ENCODE results near the gene AGBL1.

AGBL1 gene

DNA sequence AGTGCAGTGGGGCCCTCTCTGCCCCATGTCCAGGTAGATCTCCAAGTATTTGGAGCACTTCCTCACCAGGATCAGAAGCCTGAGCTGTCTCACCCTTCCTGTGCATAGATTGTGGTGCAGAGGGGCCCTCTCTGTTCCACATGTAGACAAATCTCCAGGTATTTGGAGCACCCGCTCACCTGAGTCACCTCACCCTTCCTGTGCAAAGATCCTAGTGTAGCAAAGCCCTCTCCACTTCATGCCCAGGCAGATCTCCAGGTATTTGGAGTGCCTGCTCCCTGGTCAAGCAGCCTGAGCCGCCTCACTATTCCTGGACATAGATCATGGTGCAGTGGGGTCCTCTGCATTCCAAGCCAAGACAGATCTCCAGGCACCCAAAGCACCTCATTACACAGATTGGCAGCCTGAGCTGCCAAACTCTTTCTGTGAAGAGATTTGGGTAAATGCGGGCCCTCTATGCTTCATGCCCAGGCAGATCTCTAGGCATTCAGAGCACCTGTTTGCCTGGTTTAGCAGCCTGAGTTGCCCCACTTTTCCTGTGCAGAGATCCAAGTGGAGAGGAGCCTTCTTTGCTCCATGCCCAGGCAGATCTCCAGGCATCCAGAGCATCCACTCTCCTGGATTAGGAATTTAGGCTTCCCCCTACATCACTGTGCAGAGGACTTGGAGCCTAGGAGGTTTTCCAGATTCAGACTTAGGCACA is 249.8 kb downstream of the AGBL1 start:
- DNase-seq = no peak

DNA sequence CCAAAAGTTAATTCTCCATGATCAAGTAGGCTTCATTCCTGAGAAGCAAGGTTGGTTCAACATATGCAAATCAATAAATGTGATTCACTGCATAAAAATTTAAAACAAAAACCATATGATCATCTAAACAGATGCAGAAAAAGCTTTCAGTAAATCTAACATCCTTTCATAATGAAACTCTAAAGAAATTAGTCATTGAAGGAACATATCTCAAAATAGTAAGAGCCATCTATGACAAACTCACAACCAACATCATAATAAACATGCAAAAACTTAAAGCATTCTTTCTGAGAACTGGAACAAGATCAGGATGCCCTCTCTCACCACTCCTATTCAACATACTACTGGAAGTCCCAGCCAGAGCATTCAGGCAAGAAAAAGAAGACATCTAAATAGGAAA is 254.1 kb downstream of the AGBL1 start:
- no peak for DNase-seq

DNA sequence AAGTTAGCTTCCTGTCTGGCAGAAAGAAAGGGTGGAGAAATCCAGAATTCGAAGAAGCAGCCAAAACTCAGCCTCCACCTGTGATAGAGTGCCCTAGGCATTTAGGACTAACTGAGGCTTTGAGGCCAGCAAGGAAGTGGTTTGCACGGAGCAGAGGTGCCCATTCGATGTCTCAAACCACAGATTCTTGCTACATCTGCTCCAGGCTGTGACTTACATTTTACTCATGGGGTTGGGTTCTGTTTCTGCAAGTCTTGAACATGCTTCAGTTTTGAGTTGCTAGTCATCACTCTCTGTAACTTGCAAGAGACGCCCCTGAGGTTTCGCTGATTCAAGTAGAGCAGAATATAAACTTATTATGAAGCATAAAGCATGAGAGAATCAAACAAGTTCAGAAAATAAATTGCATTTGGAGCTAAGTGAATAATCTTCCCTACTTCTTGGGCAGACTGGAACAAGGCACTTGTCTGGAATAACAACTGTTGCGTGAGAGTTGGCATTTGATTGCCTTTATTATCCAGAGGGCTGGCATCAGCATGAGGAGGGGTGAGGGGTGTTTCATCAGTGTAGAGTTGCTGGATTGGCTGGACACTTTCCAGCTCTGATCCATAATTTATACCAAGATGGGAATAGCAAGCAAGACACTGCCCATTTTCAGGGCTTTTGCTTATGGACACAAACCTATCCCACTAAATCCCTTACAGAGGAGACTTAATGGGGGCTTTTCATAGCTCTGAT is 256.5 kb downstream of the AGBL1 start:
- DNase-seq = no peak

DNA sequence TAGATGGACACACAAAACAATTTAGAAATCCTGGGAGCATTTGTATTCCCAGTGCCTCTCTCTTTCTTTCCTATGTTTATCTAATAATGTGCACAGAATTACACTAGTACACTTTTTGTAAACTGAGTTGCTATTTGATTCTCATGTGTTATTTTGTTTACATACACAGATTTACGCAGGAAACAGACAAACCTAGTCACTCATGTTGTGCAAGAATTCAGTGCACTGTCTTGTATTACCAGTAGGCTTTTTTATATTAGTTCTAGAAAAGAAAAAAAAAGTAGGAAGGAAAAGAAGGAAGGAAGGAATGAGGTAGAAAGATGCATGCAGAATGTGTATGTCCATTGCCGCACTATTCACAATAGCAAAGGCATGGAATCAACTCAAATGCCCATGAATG is 257.4 kb downstream of the AGBL1 start:
- DNase-seq = no peak

DNA sequence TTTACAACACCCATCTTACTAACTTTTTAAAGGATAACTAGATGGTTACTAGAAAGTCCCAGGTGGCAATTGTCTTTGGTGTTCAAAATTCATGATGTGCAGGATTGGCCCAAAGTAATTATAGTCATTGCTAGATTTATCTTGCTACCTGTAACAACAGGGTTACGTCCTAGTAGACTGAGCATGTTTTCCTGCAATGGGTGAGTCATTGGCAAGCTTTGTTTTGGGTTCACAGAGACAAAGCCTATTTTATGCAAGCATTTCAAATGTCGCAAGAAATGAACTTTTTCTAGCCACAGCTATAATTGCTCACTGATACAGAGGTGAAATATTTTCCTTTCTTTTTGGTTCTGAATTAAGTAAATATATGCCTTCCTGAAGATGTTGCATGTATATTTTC is 267.6 kb downstream of the AGBL1 start:
- no peak for DNase-seq

DNA sequence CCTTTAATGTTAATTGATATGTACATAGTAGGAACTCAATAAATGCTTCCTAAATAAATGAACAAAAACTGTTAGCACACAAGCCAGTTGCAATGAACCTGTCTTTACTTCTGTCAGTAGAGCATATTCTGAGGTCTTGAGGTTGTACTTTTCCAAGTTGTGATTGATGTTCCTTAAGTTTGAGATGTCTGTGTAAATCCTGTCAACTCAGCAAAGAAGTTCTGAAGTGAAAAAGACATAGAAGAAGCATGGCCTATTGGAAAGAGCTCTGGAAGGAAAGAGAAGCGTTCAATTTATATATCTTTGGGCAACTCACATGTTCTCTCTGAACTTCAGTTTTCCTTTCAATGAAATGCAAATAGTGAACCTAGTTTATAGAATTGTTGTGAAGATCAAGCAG is 269.9 kb downstream of the AGBL1 start:
- no peak for DNase-seq

DNA sequence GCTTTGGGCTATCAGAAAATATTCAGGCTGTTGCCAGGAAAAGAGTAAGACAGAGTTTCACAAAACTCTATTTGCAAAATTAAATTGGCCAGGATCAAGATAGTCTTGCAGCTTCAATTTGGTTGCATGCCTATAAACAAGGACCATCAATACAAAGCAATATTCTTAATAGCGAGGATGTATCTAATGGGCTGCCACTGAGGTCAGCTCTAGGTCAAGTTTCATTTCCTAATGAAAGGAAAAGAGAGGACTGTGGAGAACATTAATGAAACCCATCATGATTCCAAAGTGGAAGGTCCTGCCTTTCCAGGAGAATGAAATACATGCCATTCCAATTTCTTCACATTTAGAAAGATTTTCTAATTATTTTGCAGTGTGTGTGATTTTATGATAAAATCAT is 273.5 kb downstream of the AGBL1 start:
- no peak for DNase-seq

DNA sequence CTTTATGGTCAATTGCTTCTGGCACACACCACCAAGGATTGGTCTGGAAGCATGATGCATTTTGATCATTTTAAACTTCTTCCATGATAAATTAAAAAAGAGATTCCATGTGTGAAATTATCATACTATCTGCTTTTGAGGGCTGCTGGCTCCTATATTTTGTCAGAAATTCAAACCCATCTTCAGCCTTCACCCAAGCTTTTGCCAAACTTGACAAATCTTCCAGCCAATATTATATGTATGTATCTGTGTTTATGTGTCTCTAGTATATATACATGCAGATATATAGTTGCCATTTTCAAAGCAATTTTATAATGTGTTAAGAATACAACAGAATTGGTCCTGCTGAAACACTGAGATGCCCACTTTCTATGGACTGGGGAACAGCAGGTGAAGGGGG is 275.7 kb downstream of the AGBL1 start:
- DNase-seq = no peak

DNA sequence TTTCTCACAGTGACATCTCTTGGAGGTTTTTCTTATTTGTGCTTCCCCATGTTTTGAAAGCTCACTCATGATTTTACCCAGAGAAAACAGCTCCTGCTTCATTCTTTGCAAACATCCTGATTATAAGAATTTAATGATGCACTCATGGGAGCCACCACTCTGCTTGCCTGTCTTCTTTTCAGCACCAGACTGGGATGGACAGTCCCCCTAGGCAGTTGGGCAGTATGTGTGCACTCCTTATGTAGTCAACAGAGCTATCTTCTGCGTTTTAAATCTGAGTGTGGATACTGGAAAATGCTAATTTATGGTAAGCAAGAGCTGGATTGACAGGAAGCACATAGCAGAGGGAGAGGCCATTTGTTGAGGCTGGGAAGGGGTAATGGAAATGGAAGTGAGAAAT is 276.1 kb downstream of the AGBL1 start:
- DNase-seq = no peak

DNA sequence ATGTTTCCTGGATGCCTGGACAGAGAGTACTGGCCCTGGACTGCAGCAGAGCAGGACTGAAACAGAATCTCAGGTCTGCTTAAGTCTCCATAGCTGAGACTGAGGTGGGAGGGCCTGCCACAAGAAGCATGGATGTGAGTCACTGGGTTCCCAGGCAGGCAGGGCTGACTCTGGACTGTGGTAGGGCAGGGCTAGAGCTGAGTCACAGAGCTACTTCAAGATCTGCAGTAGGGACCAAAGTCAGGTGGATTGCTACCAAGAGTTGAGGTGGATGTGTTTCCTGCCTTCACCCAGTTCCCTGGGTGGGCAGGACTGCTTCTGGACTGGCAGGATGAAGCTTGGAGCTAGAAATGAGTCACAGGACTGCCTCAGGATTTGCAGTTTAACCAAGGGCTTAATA is 282.9 kb downstream of the AGBL1 start:
- no peak for DNase-seq

DNA sequence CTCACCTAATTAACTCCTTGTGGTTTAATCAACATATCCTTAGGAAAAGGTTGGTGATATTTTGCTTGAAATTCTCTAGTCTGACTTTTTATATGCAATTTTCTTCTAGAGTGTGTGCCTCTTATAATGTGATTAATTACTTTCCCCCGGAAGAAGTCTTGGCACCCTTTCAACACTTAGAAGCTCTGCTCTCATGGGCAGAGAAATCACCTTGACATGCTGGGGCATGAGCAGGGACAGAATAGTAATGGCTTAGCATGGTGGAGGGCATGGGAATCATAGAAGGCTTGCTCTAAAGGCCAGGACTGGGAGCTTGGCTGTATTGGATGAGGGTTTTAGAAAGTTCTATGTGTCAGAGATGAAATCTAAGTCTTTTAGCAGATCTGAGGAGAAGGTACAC is 293.5 kb downstream of the AGBL1 start:
- no peak for DNase-seq

DNA sequence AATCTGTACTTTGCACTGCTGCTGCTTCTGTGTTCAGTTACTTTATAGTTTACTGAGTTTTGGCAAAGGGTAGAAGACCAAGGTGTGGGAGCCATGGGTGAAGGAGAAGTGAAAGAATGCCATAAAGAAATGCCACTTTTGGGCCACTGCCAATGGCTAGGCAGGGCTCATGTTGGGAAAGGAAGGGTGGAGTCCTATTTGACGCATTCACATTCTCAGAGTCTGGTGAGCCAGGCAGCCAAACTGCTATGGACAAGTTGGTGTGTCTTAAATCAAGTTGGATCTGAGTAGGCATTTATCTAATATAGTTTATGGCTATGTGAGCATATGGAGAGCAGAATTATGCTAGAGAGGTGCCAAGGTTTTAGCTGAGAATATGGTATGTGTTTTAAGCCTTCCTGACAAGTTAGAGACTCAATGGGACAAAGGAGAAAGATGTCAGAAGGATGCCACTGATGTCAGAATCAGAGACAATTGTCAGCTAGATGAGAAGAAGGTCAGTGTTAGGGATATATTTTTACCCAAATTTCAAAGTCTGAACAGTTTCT is 296.1 kb downstream of the AGBL1 start:
- DNase-seq = no peak

DNA sequence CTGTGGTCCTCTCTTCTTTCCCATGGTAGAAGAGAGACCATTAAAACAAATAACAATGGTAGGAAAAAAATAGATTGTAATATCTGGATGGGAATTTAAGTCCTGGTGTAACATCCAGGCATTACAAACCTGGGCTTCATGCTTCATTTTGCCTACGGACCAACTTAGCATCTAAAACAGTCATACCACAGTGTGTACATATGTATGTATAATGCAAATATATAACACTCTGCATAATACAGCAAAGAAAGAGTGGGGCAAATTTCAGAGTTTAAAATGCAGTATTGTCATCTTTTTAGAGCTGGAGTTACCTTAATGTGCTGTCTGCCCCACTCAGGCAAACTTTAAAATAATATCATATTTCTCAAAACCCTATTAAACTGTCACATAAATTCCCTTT is 298.2 kb downstream of the AGBL1 start:
- DNase-seq = no peak

DNA sequence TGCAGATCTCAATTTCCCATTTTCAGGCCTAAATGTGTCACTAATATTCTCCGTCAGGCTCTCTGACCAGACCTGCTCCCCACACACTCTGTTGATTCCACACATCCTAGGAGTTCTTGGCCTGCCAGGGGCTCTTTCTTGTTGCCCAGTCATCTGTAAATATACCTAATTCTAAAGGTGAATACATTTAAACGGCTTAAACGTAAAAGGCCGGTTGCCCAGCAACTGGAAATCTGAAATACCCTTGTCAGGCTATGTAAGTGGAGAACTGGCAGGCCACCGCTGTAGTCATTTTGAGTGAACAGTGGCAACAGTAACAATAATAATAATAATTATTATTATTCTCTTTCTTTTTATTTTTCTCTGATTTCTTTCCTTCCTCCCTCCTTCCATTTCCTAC is 302.7 kb downstream of the AGBL1 start:
- no peak for DNase-seq

DNA sequence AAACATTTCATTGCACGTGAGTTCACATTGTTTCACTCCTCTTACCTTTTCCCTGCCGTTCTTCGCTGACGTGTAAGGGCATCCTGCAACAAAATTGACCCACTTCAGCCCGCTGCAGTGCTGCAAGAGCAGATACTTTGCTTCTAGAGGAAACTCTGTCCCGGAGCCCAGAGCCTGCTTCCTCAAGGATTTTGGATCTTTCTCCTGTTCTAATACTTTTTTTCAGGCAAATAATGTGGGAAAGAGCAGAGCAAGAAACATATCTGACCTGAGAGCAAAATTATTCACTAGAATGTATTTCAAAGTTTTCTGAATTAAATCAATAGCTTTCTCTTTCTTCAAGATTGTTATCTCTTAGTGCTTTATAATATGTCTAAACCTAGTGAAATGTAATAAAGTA is 303.9 kb downstream of the AGBL1 start:
- DNase-seq = no peak

DNA sequence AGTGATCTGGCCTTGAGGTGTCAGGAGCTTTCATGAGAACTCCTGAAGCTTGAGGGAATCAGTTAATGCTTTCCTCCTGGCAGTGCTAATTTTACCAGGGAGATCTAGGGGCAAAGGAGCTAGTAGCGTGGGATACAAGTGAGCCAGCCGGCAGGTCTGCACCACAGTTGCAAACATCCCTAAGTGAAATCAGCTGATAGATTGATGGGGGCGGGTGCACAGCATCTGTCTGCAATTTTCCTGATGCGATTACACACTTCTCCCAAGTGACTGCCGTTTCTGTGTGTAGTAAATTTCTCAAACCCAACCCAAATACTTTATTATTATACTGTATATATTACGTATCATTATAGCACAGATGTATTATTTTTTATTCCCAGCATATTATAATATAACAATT is 304.5 kb downstream of the AGBL1 start:
- no peak for DNase-seq

DNA sequence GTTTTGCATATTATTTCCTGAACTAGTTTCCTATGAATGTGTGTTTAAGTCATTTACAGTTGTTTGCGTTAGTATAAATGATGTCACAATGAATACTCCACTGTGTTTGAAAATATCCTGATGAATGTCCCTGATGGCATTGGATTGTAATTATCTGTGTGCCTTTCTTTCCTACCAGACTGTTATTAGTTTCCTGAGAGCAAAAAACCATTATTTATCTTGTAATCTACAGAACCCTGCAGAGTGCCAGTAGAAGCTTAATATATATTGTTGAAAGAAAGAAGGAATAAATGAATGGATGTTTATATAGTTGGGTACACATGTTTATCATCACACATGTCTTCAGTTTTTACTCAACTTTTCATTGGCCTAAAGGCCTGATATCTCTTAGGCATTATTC is 312.6 kb downstream of the AGBL1 start:
- no peak for DNase-seq

DNA sequence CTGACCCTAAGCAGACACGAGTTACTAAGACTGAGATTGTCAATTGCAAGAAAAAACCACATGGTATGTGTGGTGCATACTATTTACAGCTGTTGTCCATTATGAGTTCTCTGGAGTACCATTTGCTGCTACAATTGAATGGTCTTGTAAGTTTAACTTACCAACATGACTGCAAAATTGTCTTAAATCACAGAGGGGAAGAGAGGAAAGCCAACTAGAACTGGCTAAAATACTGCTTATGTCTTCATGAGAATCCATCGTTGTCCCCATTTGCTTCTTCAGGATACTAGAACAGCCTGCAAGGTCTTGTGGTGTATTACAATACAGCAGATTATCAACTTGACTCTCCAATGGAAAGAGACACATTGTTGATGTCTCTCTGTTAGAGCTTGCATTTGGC is 313.2 kb downstream of the AGBL1 start:
- DNase-seq = no peak

DNA sequence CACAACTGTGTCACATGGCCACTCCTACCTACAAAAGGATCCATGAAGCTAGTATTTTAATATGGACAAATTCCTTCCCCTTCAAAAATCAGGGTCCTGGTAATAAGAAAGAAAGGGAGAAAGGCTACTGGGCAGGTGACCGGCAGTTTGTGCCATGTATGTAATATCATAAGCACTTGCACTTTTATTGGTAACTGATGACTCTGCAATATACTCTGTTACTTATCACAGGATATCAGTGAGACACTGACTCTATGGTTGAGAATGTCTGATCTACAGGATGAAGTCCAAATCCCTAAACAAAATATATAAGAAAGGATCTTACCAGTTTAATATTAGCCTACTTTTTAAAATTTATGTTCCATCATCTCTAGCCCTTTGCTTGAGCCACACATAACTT is 315.2 kb downstream of the AGBL1 start:
- no peak for DNase-seq

DNA sequence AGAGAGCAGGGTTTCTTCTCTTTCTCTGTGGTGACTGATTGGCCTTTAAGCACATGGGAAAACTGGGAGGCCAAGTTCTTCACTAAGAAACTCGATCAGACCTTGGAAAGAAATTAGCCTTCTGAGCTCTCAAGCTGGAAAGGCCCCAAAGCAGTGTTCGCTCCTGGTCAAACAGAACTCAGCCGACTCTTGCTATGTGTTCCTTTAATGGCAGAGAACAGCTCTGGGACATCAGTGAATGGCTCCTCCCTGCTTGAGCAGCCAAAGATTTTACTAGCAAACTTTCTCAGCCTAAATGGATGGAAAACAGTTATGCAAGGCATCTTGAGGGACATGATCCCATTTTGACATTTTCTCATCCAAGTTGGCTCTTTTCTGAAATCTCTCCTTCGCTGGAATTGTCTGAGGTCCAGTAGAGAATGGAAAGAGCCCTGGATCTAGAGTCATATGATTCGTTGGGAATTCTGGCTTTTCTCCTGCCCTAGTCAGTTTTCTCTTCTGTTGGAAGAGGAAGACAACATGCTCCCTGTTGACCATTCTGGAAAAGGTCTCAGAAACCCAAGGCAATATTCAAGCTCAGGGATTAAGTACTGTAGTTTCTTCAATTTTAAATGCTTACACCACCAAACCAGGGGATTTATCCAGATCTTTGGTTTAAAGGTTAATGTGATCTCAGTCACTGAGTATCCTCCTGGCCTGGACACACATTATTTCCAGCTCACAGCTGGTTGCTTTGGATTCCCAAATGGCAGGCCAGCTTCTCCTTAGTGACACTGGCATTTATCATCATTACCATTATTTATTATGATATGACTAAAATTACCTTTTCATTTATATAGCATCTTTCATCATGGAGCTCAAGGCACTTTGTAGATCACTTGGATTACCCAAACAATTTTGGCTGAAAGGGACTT is 319.6 kb downstream of the AGBL1 start:
- no peak for DNase-seq

DNA sequence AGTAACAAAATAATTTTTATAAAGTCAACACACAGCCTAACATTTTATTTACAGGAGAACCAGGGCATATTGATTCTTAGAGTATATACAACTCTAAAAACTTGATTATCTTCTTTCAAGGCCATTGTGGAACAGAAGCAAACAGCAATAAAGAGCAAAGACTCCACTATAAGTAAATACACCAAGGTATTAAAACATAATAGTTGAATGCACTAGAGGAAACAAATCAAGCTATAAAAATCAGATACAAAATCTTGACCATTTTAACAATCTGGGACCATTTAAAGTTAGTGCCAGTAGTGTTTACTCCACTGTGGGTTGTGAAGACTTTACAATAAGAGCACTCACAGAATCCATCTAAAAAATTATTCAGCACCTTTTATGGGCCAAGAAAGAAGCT is 323.6 kb downstream of the AGBL1 start:
- DNase-seq = no peak

DNA sequence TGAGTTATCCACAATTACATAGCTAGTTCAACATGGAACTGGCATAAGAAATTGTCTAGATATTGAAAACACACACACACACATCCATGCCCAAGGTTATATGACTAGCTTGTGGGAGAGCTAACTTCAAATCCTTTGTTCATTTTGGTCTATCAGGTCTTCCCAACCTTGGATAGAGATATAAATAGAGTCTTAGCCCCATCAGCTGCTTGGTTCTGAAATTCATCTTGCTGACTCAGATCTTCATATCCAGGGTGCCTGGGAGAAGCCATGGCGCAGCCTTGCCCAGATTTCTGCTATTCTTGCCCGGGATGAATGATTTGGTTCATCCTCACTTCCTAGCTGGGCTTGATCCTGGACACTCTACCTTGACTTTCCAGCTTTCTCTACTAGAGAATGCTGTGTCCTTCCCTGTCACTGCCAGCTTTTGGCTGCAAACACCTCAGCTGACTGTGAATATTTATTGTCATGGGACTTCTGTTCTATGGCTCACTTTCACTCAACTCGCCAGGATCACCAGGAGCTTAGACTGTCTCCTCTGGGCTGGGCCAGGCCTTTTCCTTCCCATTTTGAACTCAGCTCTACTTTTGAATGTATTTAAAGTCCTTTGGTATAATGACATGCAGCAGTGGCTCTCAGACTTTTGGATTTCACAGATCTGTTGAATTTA is 324.4 kb downstream of the AGBL1 start:
- DNase-seq = no peak

DNA sequence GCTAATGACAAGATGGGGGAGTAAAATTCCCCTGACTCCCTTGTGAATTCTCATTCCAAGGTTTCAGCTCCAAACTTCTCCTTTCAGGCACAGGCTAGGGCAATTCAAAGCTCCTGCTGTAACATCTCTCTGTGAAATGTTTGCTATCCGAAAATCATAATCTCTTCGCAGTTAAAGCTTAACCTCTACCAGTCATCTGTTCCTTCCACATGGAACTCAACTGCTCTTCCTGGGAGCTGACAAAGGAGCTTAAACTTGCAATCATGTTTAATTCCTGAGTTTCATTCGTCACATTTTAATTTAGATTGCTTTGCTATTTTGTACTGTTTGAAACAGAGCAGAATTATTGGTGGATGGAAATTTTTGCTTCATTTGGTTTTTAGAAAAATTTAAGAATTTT is 328.6 kb downstream of the AGBL1 start:
- no peak for DNase-seq
